Body of pancreas (tissue), 4 donors: ENCODE measurements around the gene LMNA. TPM values are rescaled to one million over a fixed set of nuclear protein-coding genes. Genes with fewer than 3 reads are reported as not detected.

Experiments used
- ATAC-seq: fragments of 150-250 bp; one replicate; pipeline ENCODE4 v1.9.1; 2016
- DNase-seq, 4 donors: peaks; one replicate each; pipeline ENCODE4 v3.0.0-alpha.2; 2019
- H3K27ac ChIP-seq, 4 donors: fragments of 200-600 bp; sonication (generic); 1 replicate in 3 of 4; 2 replicates in 1 of 4; pipeline versions ENCODE4 v1.5.1 to v1.6.1; 2016 to 2019; ENCODE audit warnings: mild to moderate bottlenecking in 1 of 4, mixed read lengths in 1 of 4, moderate library complexity in 1 of 4
- H3K27me3 ChIP-seq, 2 donors: fragments of 200-600 bp; sonication (generic); one replicate each; pipeline ENCODE4 v1.6.0; 2016; ENCODE audit warnings: mild to moderate bottlenecking in 1 of 2
- H3K36me3 ChIP-seq, 2 donors: fragments of 200-600 bp; sonication (generic); replicated peaks in 1 of 2; 2 replicates each; pipeline ENCODE4 v1.5.1; 2016; ENCODE audit warnings: low read depth in 2 of 2; ENCODE audit not compliant: insufficient read depth in 1 of 2
- H3K4me1 ChIP-seq: fragments of 200-600 bp; sonication (generic); one replicate; pipeline ENCODE4 v1.6.0; 2016
- H3K4me3 ChIP-seq, 2 donors: fragments of 200-600 bp; sonication (generic); 1 replicate in 1 of 2; 2 replicates in 1 of 2; pipeline ENCODE4 v1.5.1; 2016 to 2019
- H3K9me3 ChIP-seq, 3 donors: fragments of 200-600 bp; sonication (generic); 1 replicate in 2 of 3; 2 replicates in 1 of 3; pipeline ENCODE4 v1.5.1; 2016
- CTCF ChIP-seq, 7 experiments: fragments of 450-650 bp in 4 of 7; fragments of 200-600 bp in 3 of 7; sonication (generic) in 3 of 7; IDR thresholded peaks; one replicate each; pipeline ENCODE4 v1.5.1; 2016 to 2019; ENCODE audit warnings: antibody characterized with exemption in 7 of 7
- POLR2A ChIP-seq, 3 donors: fragments of 450-650 bp; IDR thresholded peaks; one replicate each; pipeline ENCODE4 v1.6.1; 2016; ENCODE audit warnings: antibody characterized with exemption in 3 of 3, mild to moderate bottlenecking in 2 of 3
- WGBS, 2 donors: methylation state at CpG; one replicate each; pipeline ENCODE4 v1.1.5; 2017; 5-methylcytosine and 5-hydroxymethylcytosine counted together
- intact Hi-C: fragments of 100-400 bp; cut with DNase I; formaldehyde crosslinking; loops from one replicate; pipeline ENCODE4 v1.15.1; 2023
- total RNA-seq, 2 donors: library from RNA; depleted of rRNA; stranded (reverse); fragments of >200 nt; gene quantifications; one replicate each; pipeline ENCODE4 v1.1.0, GENCODE V29; 2016

LMNA gene
- total RNA-seq, 2 donors from 2014 or later, result 152 to 186 TPM

GRCh38 chr1:156122086-156122485 is 7.6 kb downstream of the LMNA start:
- 13 to 20% methylated on average over 4 of the region's 4 CpGs for WGBS, 2 donors
- ATAC-seq, result no peak
- Histone ChIP-seq H3K9me3 (no peaks in the 10 kb centered on the region), H3K4me1 (peaks cover 98% of the 10 kb centered on the region), H3K27ac (peak overlapping the region; percentile 92 to 98 (median 95)), H3K4me3 (no peak overlapping the region), H3K27me3 (no peaks in the 10 kb centered on the region), H3K36me3 (no peaks in the 10 kb centered on the region)
- DNase-seq, result no peak
- TF ChIP-seq POLR2A (IDR thresholded peaks at IDR 0.05), result no peak
- TF ChIP-seq CTCF (IDR thresholded peaks at IDR 0.05), result no peak
- intact Hi-C loops, result no loop called here

- peaks cover 98% of the 10 kb centered on the region for H3K4me1 ChIP-seq
- intact Hi-C loops, result no loop called here
- peak; percentile 65 for ATAC-seq
- H3K9me3 ChIP-seq, result no peaks in the 10 kb centered on the region
- H3K36me3 ChIP-seq, result no peaks in the 10 kb centered on the region
- peak overlapping the region; percentile 92 to 98 (median 95) for H3K27ac ChIP-seq
- H3K27me3 ChIP-seq, result no peaks in the 10 kb centered on the region
- 2 to 14% methylated on average over 11 to 13 of the region's 14 CpGs for WGBS, 2 donors
- DNase-seq, result peak; percentile 86 to 88 (median 88)
- H3K4me3 ChIP-seq, result no peak overlapping the region
- TF ChIP-seq CTCF (IDR thresholded peaks at IDR 0.05) (no peak), POLR2A (IDR thresholded peaks at IDR 0.05) (peak in 1 of 3 donors; percentile 45)
Observed at GRCh38 chr1:156122519-156123355, 8.2 kb downstream of the LMNA start.

GRCh38 chr1:156123356-156124196 is 9.1 kb downstream of the LMNA start:
- WGBS, 2 donors, result 1 to 11% methylated on average over 7 to 14 of the region's 14 CpGs
- peak; percentile 93 to 97 (median 96) for DNase-seq

More at GRCh38 chr1:156123356-156124196, 9.1 kb downstream of the LMNA start:
- Histone ChIP-seq H3K36me3 (no peaks in the 10 kb centered on the region), H3K4me1 (peaks cover 98% of the 10 kb centered on the region), H3K4me3 (no peak overlapping the region), H3K27me3 (no peaks in the 10 kb centered on the region), H3K9me3 (no peaks in the 10 kb centered on the region), H3K27ac (peak overlapping the region; percentile 92 to 98 (median 95))
- ATAC-seq, result peak; percentile 85
- intact Hi-C loops, result no loop called here
- TF ChIP-seq CTCF (IDR thresholded peaks at IDR 0.05) (peak in 1 of 7 experiments; percentile 6), POLR2A (IDR thresholded peaks at IDR 0.05) (peak; percentile 25 to 64 (median 61))
